ENCODE results near the gene WNK4.

Gene WNK4

DNA sequence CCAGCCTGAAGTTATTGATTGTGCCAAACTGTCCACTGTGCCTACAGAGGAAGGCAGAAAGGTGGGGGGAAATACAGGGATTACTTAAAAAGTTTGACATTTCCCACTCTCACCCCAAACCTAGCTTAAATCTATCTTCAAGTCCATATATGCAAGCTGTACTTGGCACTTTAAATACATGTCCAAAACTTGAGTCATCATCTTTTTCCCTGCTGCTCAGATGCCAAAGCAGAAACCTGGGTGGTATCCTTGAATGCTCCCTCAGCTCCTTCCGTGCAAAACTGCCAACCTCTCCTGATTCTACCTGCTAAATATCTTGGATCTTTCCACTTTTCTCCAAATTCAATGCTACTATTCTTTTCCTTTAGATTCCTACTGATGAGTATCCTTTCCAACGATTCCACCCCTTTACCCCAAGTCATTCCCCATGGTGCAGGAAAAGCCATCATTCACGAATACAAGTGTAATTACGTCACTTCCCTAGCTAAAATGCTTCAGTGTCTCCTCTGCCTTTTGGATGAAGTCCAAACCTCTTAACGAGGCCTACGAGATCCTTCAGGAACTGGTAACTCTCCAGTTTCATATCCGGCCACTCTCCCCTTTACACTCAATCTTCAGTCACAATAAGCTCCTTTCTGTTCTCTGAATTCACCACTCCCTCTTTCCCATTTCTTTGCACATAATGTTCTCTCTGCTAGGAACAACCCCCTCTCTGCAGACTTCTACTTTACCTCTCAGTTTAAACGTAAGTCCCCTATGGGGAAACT lies 34.4 kb downstream of the WNK4 start:
- Histone ChIP-seq H3K9me3 (replicated peaks; ENCODE audit: insufficient read depth, low read length) (no peaks in the 10 kb centered on the region), H2AFZ (ENCODE audit: low read length) (no peak overlapping the region), H3F3A (ENCODE audit: insufficient read depth, low read length) (no peaks in the 10 kb centered on the region), H3K9ac (ENCODE audit: low read length) (no peak overlapping the region), H3K36me3 (replicated peaks; ENCODE audit: insufficient read depth, low read length) (peaks cover 10% of the 10 kb centered on the region), H3K79me2 (ENCODE audit: low read length) (peaks cover 6% of the 10 kb centered on the region; the same call in 1 of the 2 replicates), H3K4me3 (ENCODE audit: low read length) (no peak overlapping the region), H4K20me1 (ENCODE audit: insufficient read depth, low read length) (no peaks in the 10 kb centered on the region), H3K27ac (ENCODE audit: low read length) (no peak overlapping the region), H3K4me2 (ENCODE audit: low read depth, low read length) (no peak overlapping the region), H3K9me2 (replicated peaks; ENCODE audit: insufficient read depth, low read length) (no peaks in the 10 kb centered on the region), H3K27me3 (replicated peaks; ENCODE audit: insufficient read depth, low read length) (no peaks in the 10 kb centered on the region), H3K4me1 (ENCODE audit: low read length) (no peaks in the 10 kb centered on the region)
- TF ChIP-seq EZH2phosphoT487 (IDR thresholded peaks at IDR 0.05; ENCODE audit: low read length) (no peak), EZH2 (optimal IDR thresholded peaks at IDR 0.05; ENCODE audit: low read depth, low read length) (no peak), CTCF (IDR thresholded peaks at IDR 0.05; ENCODE audit: low read length) (no peak)
- no peak for DNase-seq

DNA sequence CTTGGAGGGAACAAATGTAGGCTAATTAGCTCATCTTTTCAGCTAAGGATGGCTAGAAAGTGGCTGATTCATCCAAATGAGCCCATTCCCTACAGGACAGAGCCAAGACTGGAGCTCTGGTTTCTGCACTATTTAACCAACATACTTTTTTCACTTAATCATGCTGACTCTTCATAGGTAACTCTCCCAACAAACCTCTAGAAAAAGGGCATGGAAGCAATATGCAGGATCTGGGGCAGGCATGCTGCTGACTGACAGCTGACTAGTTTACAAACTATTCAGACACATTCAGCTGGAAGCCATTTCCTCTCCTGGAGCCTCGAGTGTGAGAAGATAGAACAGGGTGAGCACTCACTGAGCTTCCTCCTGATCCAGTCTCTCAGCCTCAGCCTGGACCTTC lies 37.5 kb downstream of the WNK4 start:
- Histone ChIP-seq H2AFZ (ENCODE audit: low read length) (no peak overlapping the region), H3K9ac (ENCODE audit: low read length) (no peak overlapping the region), H3K4me1 (ENCODE audit: low read length) (0 out of 2 replicates have a peak, but pooled peaks cover 4% of the 10 kb centered on the region), H3K27ac (ENCODE audit: low read length) (no peak overlapping the region), H3K79me2 (ENCODE audit: low read length) (peaks cover 27% of the 10 kb centered on the region), H3K4me2 (ENCODE audit: low read depth, low read length) (no peak overlapping the region), H3K27me3 (replicated peaks; ENCODE audit: insufficient read depth, low read length) (no peaks in the 10 kb centered on the region), H3K9me2 (replicated peaks; ENCODE audit: insufficient read depth, low read length) (no peaks in the 10 kb centered on the region), H3K36me3 (replicated peaks; ENCODE audit: insufficient read depth, low read length) (peaks cover 10% of the 10 kb centered on the region), H3K9me3 (replicated peaks; ENCODE audit: insufficient read depth, low read length) (no peaks in the 10 kb centered on the region), H4K20me1 (ENCODE audit: insufficient read depth, low read length) (no peaks in the 10 kb centered on the region), H3F3A (ENCODE audit: insufficient read depth, low read length) (peaks cover 6% of the 10 kb centered on the region; the same call in 1 of the 2 replicates), H3K4me3 (ENCODE audit: low read length) (no peak overlapping the region)
- no peak for TF ChIP-seq CTCF (IDR thresholded peaks at IDR 0.05; ENCODE audit: low read length)
- no peak for TF ChIP-seq EZH2phosphoT487 (IDR thresholded peaks at IDR 0.05; ENCODE audit: low read length)
- TF ChIP-seq EZH2 (optimal IDR thresholded peaks at IDR 0.05; ENCODE audit: low read depth, low read length), result no peak
- DNase-seq, result no peak

DNA sequence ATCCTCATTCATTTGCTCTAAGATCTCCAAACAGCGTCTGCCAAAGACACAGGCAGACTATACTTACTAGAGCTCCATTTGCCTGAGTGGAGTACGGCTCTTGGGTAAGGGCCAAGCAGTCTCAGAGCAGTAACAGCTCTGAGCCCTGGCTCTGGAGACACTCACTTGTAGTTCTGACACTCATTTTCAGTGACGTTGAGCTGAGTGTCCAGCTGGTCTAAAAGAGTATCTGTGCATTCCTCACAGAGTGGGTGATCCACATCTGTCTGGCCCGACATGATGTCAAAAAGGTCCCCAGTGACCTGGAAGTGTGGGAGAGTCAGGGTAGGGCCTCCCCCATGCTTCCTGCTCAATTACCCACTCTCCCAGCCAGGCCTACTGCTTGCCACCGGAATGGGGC lies 38.0 kb downstream of the WNK4 start:
- TF ChIP-seq CTCF (IDR thresholded peaks at IDR 0.05; ENCODE audit: low read length) (no peak), EZH2phosphoT487 (IDR thresholded peaks at IDR 0.05; ENCODE audit: low read length) (no peak), EZH2 (optimal IDR thresholded peaks at IDR 0.05; ENCODE audit: low read depth, low read length) (no peak)
- Histone ChIP-seq H3K9ac (ENCODE audit: low read length) (no peak overlapping the region), H3F3A (ENCODE audit: insufficient read depth, low read length) (peaks cover 6% of the 10 kb centered on the region; the same call in 1 of the 2 replicates), H3K4me2 (ENCODE audit: low read depth, low read length) (no peak overlapping the region), H2AFZ (ENCODE audit: low read length) (no peak overlapping the region), H4K20me1 (ENCODE audit: insufficient read depth, low read length) (no peaks in the 10 kb centered on the region), H3K4me3 (ENCODE audit: low read length) (no peak overlapping the region), H3K36me3 (replicated peaks; ENCODE audit: insufficient read depth, low read length) (peaks cover 10% of the 10 kb centered on the region), H3K27ac (ENCODE audit: low read length) (no peak overlapping the region), H3K9me2 (replicated peaks; ENCODE audit: insufficient read depth, low read length) (no peaks in the 10 kb centered on the region), H3K27me3 (replicated peaks; ENCODE audit: insufficient read depth, low read length) (no peaks in the 10 kb centered on the region), H3K79me2 (ENCODE audit: low read length) (peaks cover 32% of the 10 kb centered on the region), H3K9me3 (replicated peaks; ENCODE audit: insufficient read depth, low read length) (no peaks in the 10 kb centered on the region), H3K4me1 (ENCODE audit: low read length) (0 out of 2 replicates have a peak, but pooled peaks cover 4% of the 10 kb centered on the region)
- no peak for DNase-seq

Measured in MM.1S (cell line).